Bronchial epithelial cell (primary cell): ENCODE measurements around the gene MBOAT7. TPM values are rescaled to one million over a fixed set of nuclear protein-coding genes. Genes with fewer than 3 reads are reported as not detected.

ENCODE experiments used
- DNase-seq: peaks from one replicate; pipeline ENCODE4 v3.0.0-alpha.2; 2010; ENCODE audit warnings: low read depth
- FAIRE-seq: peaks from 2 replicates; lab custom pipeline; 2011; peaks lifted over from hg19 to GRCh38; lab: Jason Lieb, UNC
- H3K27me3 ChIP-seq: 2 replicates; pipeline ENCODE4 v1.5.1; 2011; ENCODE audit warnings: low read length; ENCODE audit not compliant: control insufficient read depth, insufficient read depth
- H3K36me3 ChIP-seq: 2 replicates; pipeline ENCODE4 v1.5.1; 2011; ENCODE audit warnings: low read length; ENCODE audit not compliant: control insufficient read depth, insufficient read depth
- H3K4me3 ChIP-seq: 2 replicates; pipeline ENCODE4 v1.5.1; 2011; ENCODE audit warnings: mild to moderate bottlenecking, low read depth, low read length, control low read depth
- CTCF ChIP-seq: IDR thresholded peaks from 2 replicates; pipeline ENCODE4 v1.5.1; 2011; ENCODE audit warnings: mild to moderate bottlenecking, moderate library complexity, low read length, control low read depth, inconsistent platforms; ENCODE audit not compliant: insufficient read depth, severe bottlenecking
- total RNA-seq: library from RNA; depleted of rRNA; stranded (reverse); fragments of >200 nt; gene quantifications from 2 replicates; pipeline ENCODE4 v1.2.1, GENCODE V29; 2014

Gene MBOAT7
- total RNA-seq, 1 donor from 2014 or later, result 6.8 TPM

GRCh38 chr19:54127688-54128440 lies 61.5 kb downstream of the MBOAT7 start:
- H3K36me3 ChIP-seq, result peaks cover 25% of the 10 kb centered on the region
- DNase-seq, result no peak
- H3K27me3 ChIP-seq, result no peaks in the 10 kb centered on the region
- TF ChIP-seq CTCF, result no peak
- H3K4me3 ChIP-seq, result no peak overlapping the region
- no peak for FAIRE-seq

GRCh38 chr19:54125713-54126112 lies 63.7 kb downstream of the MBOAT7 start:
- H3K36me3 ChIP-seq, result peaks cover 29% of the 10 kb centered on the region

GRCh38 chr19:54124393-54124792 lies 65.0 kb downstream of the MBOAT7 start:
- FAIRE-seq, result no peak
- TF ChIP-seq CTCF, result no peak
- H3K27me3 ChIP-seq, result no peaks in the 10 kb centered on the region
- H3K36me3 ChIP-seq, result peaks cover 30% of the 10 kb centered on the region
- no peak for DNase-seq
- H3K4me3 ChIP-seq, result no peak overlapping the region

More at GRCh38 chr19:54125713-54126112, 63.7 kb downstream of the MBOAT7 start:
- no peak for FAIRE-seq
- TF ChIP-seq CTCF, result no peak
- no peaks in the 10 kb centered on the region for H3K27me3 ChIP-seq
- no peak overlapping the region for H3K4me3 ChIP-seq
- DNase-seq, result no peak

GRCh38 chr19:54123682-54124081 lies 65.7 kb downstream of the MBOAT7 start:
- peaks cover 27% of the 10 kb centered on the region for H3K36me3 ChIP-seq
- H3K4me3 ChIP-seq, result no peak overlapping the region

More at GRCh38 chr19:54123682-54124081, 65.7 kb downstream of the MBOAT7 start:
- no peak for TF ChIP-seq CTCF
- DNase-seq, result no peak
- no peaks in the 10 kb centered on the region for H3K27me3 ChIP-seq
- FAIRE-seq, result no peak

Other genes with a start within 250 kb of the MBOAT7 start
- gene CACNG8, start 226.6 kb downstream of the MBOAT7 start, total RNA-seq, result not detected in 2 replicates
- 0.26 TPM in 1 of 2 replicates, not detected in the other for gene CACNG6, start 197.9 kb downstream of the MBOAT7 start, total RNA-seq
- not detected in 2 replicates for gene VSTM1, start 125.7 kb downstream of the MBOAT7 start, total RNA-seq
- gene TARM1, start 108.2 kb downstream of the MBOAT7 start, total RNA-seq, result not detected in 2 replicates
- 0.64 and 0.79 TPM in 2 replicates for gene OSCAR, start 88.8 kb downstream of the MBOAT7 start, total RNA-seq
- gene NDUFA3, start 86.7 kb downstream of the MBOAT7 start, total RNA-seq, result 6.1 and 16.0 TPM in 2 replicates
- gene TFPT, start 73.9 kb downstream of the MBOAT7 start, total RNA-seq, result 6.1 and 11.3 TPM in 2 replicates
- 37.8 and 47.1 TPM in 2 replicates for gene PRPF31, start 73.8 kb downstream of the MBOAT7 start, total RNA-seq
- 6.1 and 11.4 TPM in 2 replicates for gene CNOT3, start 51.8 kb downstream of the MBOAT7 start, total RNA-seq
- gene LENG1, start 29.9 kb downstream of the MBOAT7 start, total RNA-seq, result 9.7 and 13.4 TPM in 2 replicates
- 23.2 and 25.0 TPM in 2 replicates for gene TMC4, start 16.4 kb downstream of the MBOAT7 start, total RNA-seq
- 47.9 and 50.2 TPM in 2 replicates for gene TSEN34, start 1.7 kb upstream of the MBOAT7 start, total RNA-seq
- 2,761 and 3,132 TPM in 2 replicates for gene RPS9, start 11.3 kb upstream of the MBOAT7 start, total RNA-seq
- gene LILRB3, start 33.4 kb upstream of the MBOAT7 start, total RNA-seq, result not detected in 2 replicates
- gene LILRA6, start 53.2 kb upstream of the MBOAT7 start, total RNA-seq, result not detected in 2 replicates
- not detected in 2 replicates for gene LILRB5, start 67.7 kb upstream of the MBOAT7 start, total RNA-seq
- gene LILRB2, start 91.5 kb upstream of the MBOAT7 start, total RNA-seq, result not detected in 2 replicates
- gene LILRA5, start 123.6 kb upstream of the MBOAT7 start, total RNA-seq, result not detected in 2 replicates
- gene LILRA4, start 149.6 kb upstream of the MBOAT7 start, total RNA-seq, result not detected in 2 replicates
- gene LAIR1, start 175.4 kb upstream of the MBOAT7 start, total RNA-seq, result not detected in 2 replicates
- 0.26 TPM in 1 of 2 replicates, not detected in the other for gene TTYH1, start 225.9 kb upstream of the MBOAT7 start, total RNA-seq